K562 (cell line): ENCODE data around the gene MTPN. TPM values are rescaled to one million over a fixed set of nuclear protein-coding genes. Genes with fewer than 3 reads are reported as not detected.

Experiments used
- ATF3 ChIP-seq, 2 experiments: fragments of 450-650 bp in 1 of 2; sonication (generic) in 1 of 2; formaldehyde crosslinking in 1 of 2; IDR thresholded peaks in 1 of 2; conservative IDR thresholded peaks in 1 of 2; 2 replicates each; pipeline versions ENCODE4 v1.6.1 to v1.8.1; 2016 to 2023; ENCODE audit warnings: mild to moderate bottlenecking in 2 of 2, moderate library complexity in 2 of 2, inconsistent platforms in 1 of 2, missing genetic modification reagents in 1 of 2
- ATF7 ChIP-seq: fragments of 450-650 bp; IDR thresholded peaks from 2 replicates; pipeline ENCODE4 v1.7.1; 2014; ENCODE audit warnings: mild to moderate bottlenecking, moderate library complexity
- CEBPG ChIP-seq, 3 experiments: fragments of 200-800 bp in 1 of 3; sonication (Bioruptor generic) in 1 of 3; sonication (generic) in 1 of 3; formaldehyde crosslinking in 1 of 3; IDR thresholded peaks in 2 of 3; conservative IDR thresholded peaks in 1 of 3; 2 replicates each; pipeline versions ENCODE4 v1.6.1 to v1.8.0; 2016 to 2022; ENCODE audit warnings: missing compliant biosample characterization in 2 of 3, missing genetic modification characterization in 2 of 3, mild to moderate bottlenecking in 1 of 3, missing genetic modification reagents in 1 of 3
- CTBP1 ChIP-seq: fragments of 450-650 bp; IDR thresholded peaks from 2 replicates; pipeline ENCODE4 v1.6.1; 2016; ENCODE audit warnings: borderline replicate concordance
- CXXC5 ChIP-seq: fragments of 250-450 bp; sonication (Bioruptor Pico); IDR thresholded peaks from 2 replicates; pipeline ENCODE4 v1.8.0; 2022; ENCODE audit warnings: inconsistent platforms, mild to moderate bottlenecking, moderate library complexity
- DMBX1 ChIP-seq: fragments of 250-450 bp; sonication (Bioruptor Pico); IDR thresholded peaks from 2 replicates; pipeline ENCODE4 v1.8.0; 2022; ENCODE audit warnings: inconsistent platforms, mild to moderate bottlenecking, moderate library complexity, borderline replicate concordance
- EP300 ChIP-seq: IDR thresholded peaks from 2 replicates; pipeline ENCODE4 v1.6.1; 2012; ENCODE audit warnings: low read length, improper control_type of control experiment
- HNRNPL ChIP-seq: fragments of 200-400 bp; formaldehyde crosslinking; IDR thresholded peaks from 2 replicates; pipeline ENCODE4 v1.6.1; 2017; ENCODE audit warnings: low read depth, mild to moderate bottlenecking, low read length
- MAX ChIP-seq: sonication (generic); formaldehyde crosslinking; IDR thresholded peaks from 2 replicates; pipeline ENCODE4 v1.9.0; 2022; ENCODE audit warnings: mild to moderate bottlenecking, missing genetic modification reagents
- MEF2A ChIP-seq: IDR thresholded peaks from 2 replicates; pipeline ENCODE4 v1.6.1; 2011; ENCODE audit warnings: low read depth, mild to moderate bottlenecking, low read length, moderate library complexity; ENCODE audit not compliant: control insufficient read depth
- MEIS2 ChIP-seq: fragments of 450-650 bp; IDR thresholded peaks from 2 replicates; pipeline ENCODE4 v1.6.1; 2014; ENCODE audit warnings: mild to moderate bottlenecking; ENCODE audit not compliant: partially characterized antibody
- NFIC ChIP-seq: fragments of 450-650 bp; IDR thresholded peaks from 2 replicates; pipeline ENCODE4 v1.6.1; 2017; ENCODE audit warnings: mild to moderate bottlenecking, inconsistent platforms
- RBBP5 ChIP-seq: fragments of 200-600 bp; sonication (generic); IDR thresholded peaks from 2 replicates; pipeline ENCODE4 v1.6.1; 2012; ENCODE audit warnings: borderline replicate concordance, mild to moderate bottlenecking, low read length, control low read depth, inconsistent platforms; ENCODE audit not compliant: insufficient read depth, poor library complexity, severe bottlenecking
- RCOR1 ChIP-seq, 2 experiments: IDR thresholded peaks; 2 replicates each; pipeline ENCODE4 v1.6.1; 2012; ENCODE audit warnings: low read depth in 2 of 2, low read length in 2 of 2, borderline replicate concordance in 1 of 2, improper control_type of control experiment in 1 of 2
- SMAD4 ChIP-seq: fragments of 250-450 bp; sonication (Bioruptor Pico); conservative IDR thresholded peaks from 2 replicates; pipeline ENCODE4 v1.8.0; 2021; ENCODE audit warnings: inconsistent platforms, mild to moderate bottlenecking, moderate library complexity
- SMARCA4 ChIP-seq: fragments of 450-650 bp; IDR thresholded peaks from 2 replicates; pipeline ENCODE4 v1.6.1; 2016
- SMARCE1 ChIP-seq: fragments of 450-650 bp; IDR thresholded peaks from 2 replicates; pipeline ENCODE4 v1.7.1; 2016; ENCODE audit warnings: mild to moderate bottlenecking
- TEAD1 ChIP-seq, 2 experiments: fragments of 450-650 bp in 1 of 2; sonication (generic) in 1 of 2; formaldehyde crosslinking; IDR thresholded peaks; 2 replicates each; pipeline versions ENCODE4 v1.4.0 to v1.8.0; 2020 to 2022; ENCODE audit warnings: mild to moderate bottlenecking in 2 of 2, missing genetic modification reagents in 1 of 2
- ZEB2 ChIP-seq: fragments of 450-650 bp; IDR thresholded peaks from 2 replicates; pipeline ENCODE4 v1.6.1; 2016
- ZNF436 ChIP-seq: fragments of 250-450, 450-650 bp; sonication (Bioruptor Pico); formaldehyde crosslinking; IDR thresholded peaks from 2 replicates; pipeline ENCODE4 v1.7.0; 2020; ENCODE audit warnings: mild to moderate bottlenecking
- ZNF589 ChIP-seq: fragments of 200-800 bp; sonication (Bioruptor generic); IDR thresholded peaks from 2 replicates; pipeline ENCODE4 v1.6.1; 2016; ENCODE audit warnings: low read depth, missing genetic modification characterization, missing compliant biosample characterization
- ZNF592 ChIP-seq: fragments of 450-650 bp; IDR thresholded peaks from 2 replicates; pipeline ENCODE4 v1.6.1; 2017; ENCODE audit warnings: antibody characterized with exemption, mild to moderate bottlenecking
- polyA plus RNA-seq, 8 experiments: library from polyadenylated mRNA; depleted of rRNA in 4 of 8; stranded (reverse) in 5 of 8; unstranded in 3 of 8; fragments of >200 nt; fragmentation: Nextera tagmentation in 2 of 8; fragmentation: Illumina TruSeq in 1 of 8; extraction: Ambion mirVana in 2 of 8; extraction: Trizol in 1 of 8; gene quantifications; 2 replicates each; pipeline versions ENCODE4 v1.2.1 to v1.2.3, GENCODE V29; 2011 to 2014; ENCODE audit warnings: inconsistent platforms in 1 of 8, missing spikeins in 1 of 8
- total RNA-seq, 7 experiments: library from RNA; depleted of rRNA in 6 of 7; stranded (reverse); fragments of >200 nt in 6 of 7; fragmentation: Illumina TruSeq in 2 of 7; extraction: Trizol in 2 of 7; gene quantifications; 2 replicates each; pipeline versions ENCODE4 v1.2.1 to v1.2.3, GENCODE V29; 2011 to 2021; ENCODE audit warnings: low replicate concordance in 1 of 7

Gene MTPN
- total and polyA plus RNA-seq, 9 of the 15 experiments (the other 6 are each of a cell fraction or from before 2014, with no cell fraction given): 68.5 to 261 (median 156) TPM

- TF ChIP-seq MAX (CRISPR knock-in tag) (no peak), EP300 (peak; percentile 16; the same call in 1 of the 2 replicates), NFIC (peak; percentile 19; the same call in 1 of the 2 replicates), TEAD1 (CRISPR knock-in tag; IDR thresholded peaks at IDR 0.05) (0 out of 4 replicates have a peak, but pooled peaks of 1 of the 2 experiments have one; percentile 4), ZEB2 (peak; percentile 77), SMAD4 (CRISPR knock-in tag) (peak; percentile 74; the same call in 1 of the 2 replicates), MEF2A (no peak), ATF3 (IDR thresholded peaks at IDR 0.05) (peak; percentile 67; the same call in 1 of the 2 replicates), ATF3 (CRISPR knock-in tag; conservative IDR thresholded peaks at IDR 0.05) (no peak), HNRNPL (no peak), CTBP1 (peak; percentile 77), DMBX1 (peak; percentile 76; the same call in 1 of the 2 replicates), SMARCA4 (0 out of 2 replicates have a peak, but pooled peaks have one; percentile 12), ZNF592 (peak; percentile 51; the same call in 1 of the 2 replicates), MEIS2 (peak; percentile 91), CXXC5 (CRISPR knock-in tag) (peak; percentile 58), CEBPG (CRISPR knock-in tag; IDR thresholded peaks at IDR 0.05) (peak; percentile 31; the same call in 1 of the 2 replicates), CEBPG (tag; conservative IDR thresholded peaks at IDR 0.05 in 1 of 2, IDR thresholded peaks at IDR 0.05 in 1 of 2) (peak; percentile 71 to 77), RBBP5 (no peak), ZNF436 (CRISPR knock-in tag) (no peak), ATF7 (peak; percentile 60), SMARCE1 (peak; percentile 34; the same call in 1 of the 2 replicates), ZNF589 (CRISPR knock-in tag) (peak; percentile 32; the same call in 1 of the 2 replicates), RCOR1 (IDR thresholded peaks at IDR 0.05; ENCODE audit: borderline replicate concordance in 1 of 2, low read depth in 2 of 2, low read length in 2 of 2) (0 out of 4 replicates have a peak, but pooled peaks of 1 of the 2 experiments have one; percentile 40)
Observed at GRCh38 chr7:135978624-135979023, 1.5 kb upstream of the MTPN start (continued).
